H1 (cell line): ENCODE results near the gene LDLRAD4. TPM values are rescaled to one million over a fixed set of nuclear protein-coding genes. Genes with fewer than 3 reads are reported as not detected.

ENCODE experiments used
- CTCF ChIA-PET: fragments of 300-600 bp; sonication (Branson Sonifier 250); formaldehyde crosslinking; loops from one replicate; lab custom pipeline; 2021; ENCODE audit not compliant: partially characterized antibody; lab: Charles Lee
- POLR2A ChIA-PET: fragments of 300-600 bp; sonication (Branson Sonifier 250); formaldehyde crosslinking; loops from one replicate; lab custom pipeline; 2021; ENCODE audit warnings: inconsistent platforms; ENCODE audit not compliant: partially characterized antibody; lab: Charles Lee
- DNase-seq, 2 experiments: peaks; one replicate each; pipeline versions ENCODE4 v3.0.0 to v3.0.0-alpha.2; 2010 to 2022; ENCODE audit warnings: low spot score in 2 of 2, low read depth in 1 of 2, mixed read lengths in 1 of 2
- FAIRE-seq: peaks from 2 replicates; lab custom pipeline; 2011; peaks lifted over from hg19 to GRCh38; lab: Jason Lieb, UNC
- H2AFZ ChIP-seq: 2 replicates; pipeline ENCODE4 v1.8.1; 2012; ENCODE audit warnings: low read length, inconsistent platforms
- H2AK5ac ChIP-seq: 2 replicates; pipeline ENCODE4 v1.6.1; 2013; ENCODE audit warnings: low read depth, low read length
- H2BK120ac ChIP-seq: replicated peaks from 2 replicates; pipeline ENCODE3; 2013; ENCODE audit warnings: low read depth, low read length, inconsistent platforms
- H2BK12ac ChIP-seq: 2 replicates; pipeline ENCODE4 v1.6.1; 2013; ENCODE audit warnings: low read depth, low read length
- H2BK15ac ChIP-seq: 2 replicates; pipeline ENCODE4 v1.6.1; 2013; ENCODE audit warnings: low read length
- H2BK20ac ChIP-seq: 2 replicates; pipeline ENCODE4 v1.6.1; 2013; ENCODE audit warnings: low read length
- H2BK5ac ChIP-seq: 2 replicates; pipeline ENCODE4 v1.6.1; 2013; ENCODE audit warnings: low read depth, low read length
- H3K14ac ChIP-seq: 2 replicates; pipeline ENCODE4 v1.6.1; 2013; ENCODE audit warnings: inconsistent platforms; ENCODE audit not compliant: insufficient read length
- H3K18ac ChIP-seq: 2 replicates; pipeline ENCODE4 v1.6.1; 2013; ENCODE audit warnings: low read length; ENCODE audit errors: extremely low read depth
- H3K23ac ChIP-seq: 2 replicates; pipeline ENCODE4 v1.6.1; 2013; ENCODE audit warnings: inconsistent platforms; ENCODE audit not compliant: insufficient read length
- H3K23me2 ChIP-seq: 2 replicates; pipeline ENCODE4 v1.6.1; 2013; ENCODE audit warnings: low read depth, low read length
- H3K27ac ChIP-seq: 2 replicates; pipeline ENCODE4 v1.6.1; 2011; ENCODE audit warnings: low read depth, low read length, inconsistent platforms
- H3K27me3 ChIP-seq, 4 experiments: replicated peaks in 1 of 4; 1 replicate in 1 of 4; 2 replicates in 3 of 4; pipeline versions ENCODE4 v1.6.1 to v1.8.1; 2011 to 2013; ENCODE audit warnings: low read length in 3 of 4, mild to moderate bottlenecking in 3 of 4, inconsistent platforms in 2 of 4, mixed read lengths in 2 of 4, moderate library complexity in 1 of 4; ENCODE audit not compliant: control insufficient read depth in 3 of 4, insufficient read depth in 3 of 4; ENCODE audit errors: extremely low read depth in 1 of 4
- H3K36me3 ChIP-seq, 4 experiments: 2 replicates each; pipeline versions ENCODE4 v1.6.1 to v1.8.1; 2011 to 2013; ENCODE audit warnings: mild to moderate bottlenecking in 4 of 4, low read length in 3 of 4, moderate library complexity in 2 of 4, control low read depth in 1 of 4, inconsistent platforms in 1 of 4; ENCODE audit not compliant: insufficient read depth in 4 of 4, control insufficient read depth in 2 of 4
- H3K4ac ChIP-seq: replicated peaks from 2 replicates; pipeline ENCODE3; 2013; ENCODE audit warnings: low read length, low read depth, mixed read lengths, inconsistent platforms; ENCODE audit not compliant: insufficient read length
- H3K4me1 ChIP-seq, 4 experiments: replicated peaks in 1 of 4; 1 replicate in 1 of 4; 2 replicates in 3 of 4; pipeline versions ENCODE4 v1.6.1 to v1.8.1; 2011 to 2013; ENCODE audit warnings: low read length in 3 of 4, inconsistent platforms in 2 of 4, mixed read lengths in 1 of 4; ENCODE audit not compliant: insufficient read depth in 4 of 4, control insufficient read depth in 3 of 4
- H3K4me2 ChIP-seq, 2 experiments: 2 replicates each; pipeline versions ENCODE4 v1.6.1 to v1.8.1; 2011 to 2013; ENCODE audit warnings: low read depth in 2 of 2, low read length in 2 of 2, control low read depth in 1 of 2, inconsistent platforms in 1 of 2, mild to moderate bottlenecking in 1 of 2; ENCODE audit not compliant: insufficient read depth in 1 of 2
- H3K4me3 ChIP-seq, 4 experiments: fragments of 200-600, 300-600 bp in 1 of 4; sonication (generic), shearing (Covaris generic), sonication (Bioruptor Twin) in 1 of 4; 2 replicates each; pipeline versions ENCODE4 v1.5.1 to v1.8.1; 2011 to 2016; ENCODE audit warnings: low read length in 4 of 4, low read depth in 3 of 4, control low read depth in 2 of 4, inconsistent platforms in 2 of 4, mild to moderate bottlenecking in 2 of 4, mixed read lengths in 1 of 4, moderate library complexity in 1 of 4; ENCODE audit not compliant: insufficient read depth in 2 of 4; ENCODE audit errors: extremely low read depth in 1 of 4
- H3K56ac ChIP-seq: replicated peaks from 2 replicates; pipeline ENCODE3; 2013; ENCODE audit warnings: low read depth, mild to moderate bottlenecking, mixed read lengths, low read length, inconsistent platforms; ENCODE audit not compliant: insufficient read length
- H3K79me1 ChIP-seq: 2 replicates; pipeline ENCODE4 v1.6.1; 2013; ENCODE audit warnings: low read depth, low read length, control low read depth
- H3K79me2 ChIP-seq, 2 experiments: 2 replicates each; pipeline versions ENCODE4 v1.6.1 to v1.8.1; 2012 to 2013; ENCODE audit warnings: low read length in 2 of 2, mild to moderate bottlenecking in 2 of 2, inconsistent platforms in 1 of 2; ENCODE audit not compliant: insufficient read depth in 2 of 2, control insufficient read depth in 1 of 2
- H3K9ac ChIP-seq, 4 experiments: replicated peaks in 1 of 4; 1 replicate in 1 of 4; 2 replicates in 3 of 4; pipeline versions ENCODE4 v1.6.1 to v1.8.1; 2011 to 2013; ENCODE audit warnings: low read depth in 3 of 4, low read length in 3 of 4, control low read depth in 2 of 4, mild to moderate bottlenecking in 2 of 4, moderate library complexity in 2 of 4, inconsistent platforms in 1 of 4; ENCODE audit errors: extremely low read depth in 1 of 4
- H3K9me3 ChIP-seq, 2 experiments: 2 replicates each; pipeline versions ENCODE4 v1.6.1 to v1.8.1; 2012 to 2013; ENCODE audit warnings: mild to moderate bottlenecking in 2 of 2, moderate library complexity in 2 of 2, control low read depth in 1 of 2, inconsistent platforms in 1 of 2, low read depth in 1 of 2, low read length in 1 of 2, mixed read lengths in 1 of 2; ENCODE audit not compliant: insufficient read depth in 2 of 2
- H4K20me1 ChIP-seq, 2 experiments: replicated peaks in 1 of 2; 2 replicates each; pipeline versions ENCODE3 to v1.8.1; 2011 to 2013; ENCODE audit warnings: inconsistent platforms in 2 of 2, low read length in 2 of 2, mild to moderate bottlenecking in 1 of 2; ENCODE audit not compliant: insufficient read depth in 2 of 2, control insufficient read depth in 1 of 2
- H4K5ac ChIP-seq: 2 replicates; pipeline ENCODE4 v1.6.1; 2013; ENCODE audit warnings: low read length, low read depth, mixed read lengths, inconsistent platforms; ENCODE audit not compliant: insufficient read length
- H4K8ac ChIP-seq: 2 replicates; pipeline ENCODE4 v1.8.0; 2013; ENCODE audit warnings: mild to moderate bottlenecking, moderate library complexity, low read length, inconsistent platforms; ENCODE audit not compliant: insufficient read depth; ENCODE audit errors: extremely low read depth
- H4K91ac ChIP-seq: replicated peaks from 2 replicates; pipeline ENCODE3; 2013; ENCODE audit warnings: low read length, mixed read lengths, inconsistent platforms; ENCODE audit not compliant: insufficient read length
- BCL11A ChIP-seq, 2 experiments: IDR thresholded peaks; one replicate each; pipeline ENCODE4 v1.6.1; 2011; ENCODE audit warnings: low read depth in 2 of 2, low read length in 2 of 2, mild to moderate bottlenecking in 2 of 2
- CBX5 ChIP-seq: fragments of 300-800, 300-1000 bp; sonication (generic); IDR thresholded peaks from 2 replicates; pipeline ENCODE4 v1.7.1; 2016; ENCODE audit warnings: antibody characterized with exemption, low read length, low read depth
- SAP30 ChIP-seq: fragments of 300-600 bp; sonication (generic); IDR thresholded peaks from 2 replicates; pipeline ENCODE4 v1.7.1; 2012; ENCODE audit warnings: low read length, moderate library complexity, mild to moderate bottlenecking, inconsistent platforms; ENCODE audit not compliant: insufficient read depth, insufficient replicate concordance
- WGBS, 2 experiments: shearing (Covaris generic) in 1 of 2; methylation state at CpG; one replicate each; pipeline versions ENCODE4 v1.1.6 to v1.1.7; 2013 to 2015; ENCODE audit warnings: low lambda C conversion rate in 2 of 2, mixed read lengths in 2 of 2, inconsistent platforms in 1 of 2, low coverage in 1 of 2, missing lambda C conversion rate in 1 of 2; ENCODE audit not compliant: insufficient replicate concordance in 2 of 2, insufficient coverage in 1 of 2, insufficient read length in 1 of 2; ENCODE audit errors: extremely low coverage in 1 of 2, missing lambda C conversion rate in 1 of 2; 5-methylcytosine and 5-hydroxymethylcytosine counted together
- polyA plus RNA-seq, 7 experiments: library from polyadenylated mRNA; depleted of rRNA in 3 of 7; stranded (reverse) in 5 of 7; unstranded in 2 of 7; fragments of >200 nt in 5 of 7; fragments of 200-250 nt in 2 of 7; gene quantifications; 1 replicate in 5 of 7; 2 replicates in 1 of 7; 4 replicates in 1 of 7; pipeline versions ENCODE4 v1.2.1 to v1.2.3, GENCODE V29; 2011 to 2013; ENCODE audit warnings: missing spikeins in 2 of 7, mixed read lengths in 2 of 7
- total RNA-seq: library from RNA; stranded (reverse); fragmentation: NEBNext Ultra II Directional; extraction: Animal tissue kit (Norgen Biotek cat#: 25700); gene quantifications from 2 replicates; pipeline ENCODE4 v1.2.1, GENCODE V29; 2021

LDLRAD4 gene
- total and polyA plus RNA-seq, 2 of the 8 experiments (the other 6 are each of a cell fraction or from before 2014, with no cell fraction given) = 0.77 to 1.4 TPM

GRCh38 chr18:13243363-13243762 lies 24.8 kb downstream of the LDLRAD4 start:
- H2BK15ac ChIP-seq = no peak overlapping the region
- H4K20me1 ChIP-seq = no peaks in the 10 kb centered on the region
- H3K36me3 ChIP-seq = no peaks in the 10 kb centered on the region
- H3K4me1 ChIP-seq = peaks cover 0 to 8% (median 0%) of the 10 kb centered on the region in 4 experiments; a peak in 2 of 7 replicates
- no peak overlapping the region; the same call in 1 of the 2 replicates for H2BK5ac ChIP-seq
- H3K9ac ChIP-seq = no peak overlapping the region
- no peak overlapping the region for H3K23ac ChIP-seq
- no peak overlapping the region for H2BK20ac ChIP-seq
- ChIA-PET POLR2A (no interaction called here), CTCF (no interaction called here)
- H3K4me3 ChIP-seq = no peak overlapping the region
- no peak overlapping the region for H3K18ac ChIP-seq
- no peak overlapping the region for H2BK12ac ChIP-seq
- FAIRE-seq (no peak), DNase-seq (no peak)
- no peaks in the 10 kb centered on the region for H3K79me2 ChIP-seq
- no peak overlapping the region for H2AFZ ChIP-seq
- no peak overlapping the region for H3K4ac ChIP-seq
- H3K27ac ChIP-seq = no peak overlapping the region
- H4K5ac ChIP-seq = no peak overlapping the region
- no peak overlapping the region for H3K14ac ChIP-seq
- H3K27me3 ChIP-seq = no peaks in the 10 kb centered on the region
- H3K9me3 ChIP-seq = no peaks in the 10 kb centered on the region
- H2AK5ac ChIP-seq = no peak overlapping the region
- H3K4me2 ChIP-seq = no peak overlapping the region
- H4K8ac ChIP-seq = no peak overlapping the region
- H4K91ac ChIP-seq = no peak overlapping the region
- no peak overlapping the region for H3K56ac ChIP-seq
- WGBS, 2 experiments = 92 to 100% methylated on average over 4 to 9 of the region's 9 CpGs
- H2BK120ac ChIP-seq = no peak overlapping the region
- no peaks in the 10 kb centered on the region for H3K79me1 ChIP-seq
- H3K23me2 ChIP-seq = peaks cover 12% of the 10 kb centered on the region; the same call in 1 of the 2 replicates
- no peak for TF ChIP-seq CBX5
- no peak for TF ChIP-seq SAP30
- TF ChIP-seq BCL11A (IDR thresholded peaks at IDR 0.05; ENCODE audit: low read depth in 2 of 2, low read length in 2 of 2) = no peak
